Measurements from ENCODE around the gene LARP6.
"Not testable (repeated sequence)": the region's sequence is repeated elsewhere in the genome, so short reads cannot be mapped to it uniquely, and the experiment has no call there.

LARP6 gene

GRCh38 chr15:70817266-70817665, 36.7 kb downstream of the LARP6 start:
- TF ChIP-seq CTCF (IDR thresholded peaks at IDR 0.05; ENCODE audit: insufficient read depth, low read depth, low read length, missing control alignments), result no peak
- no peak for DNase-seq (ENCODE audit: low read depth)
- no peak overlapping the region for H3K4me3 ChIP-seq (ENCODE audit: low read depth, low read length)

GRCh38 chr15:70815604-70816003, 38.4 kb downstream of the LARP6 start:
- TF ChIP-seq CTCF (IDR thresholded peaks at IDR 0.05; ENCODE audit: insufficient read depth, low read depth, low read length, missing control alignments), result no peak
- DNase-seq (ENCODE audit: low read depth), result no peak

GRCh38 chr15:70815011-70815410, 38.9 kb downstream of the LARP6 start:
- not testable (repeated sequence) for DNase-seq (ENCODE audit: low read depth); H3K4me3 ChIP-seq (ENCODE audit: low read depth, low read length)

More at GRCh38 chr15:70815604-70816003, 38.4 kb downstream of the LARP6 start:
- no peak overlapping the region for H3K4me3 ChIP-seq (ENCODE audit: low read depth, low read length)

- no peak for DNase-seq (ENCODE audit: low read depth)
Measured at GRCh38 chr15:70812827-70813364, 41.1 kb downstream of the LARP6 start.

GRCh38 chr15:70810916-70811578, 42.9 kb downstream of the LARP6 start:
- H3K4me3 ChIP-seq (ENCODE audit: low read depth, low read length), result no peak overlapping the region
- no peak for TF ChIP-seq CTCF (IDR thresholded peaks at IDR 0.05; ENCODE audit: insufficient read depth, low read depth, low read length, missing control alignments)
- DNase-seq (ENCODE audit: low read depth), result no peak

More at GRCh38 chr15:70812827-70813364, 41.1 kb downstream of the LARP6 start:
- no peak overlapping the region for H3K4me3 ChIP-seq (ENCODE audit: low read depth, low read length)
- TF ChIP-seq CTCF (IDR thresholded peaks at IDR 0.05; ENCODE audit: insufficient read depth, low read depth, low read length, missing control alignments), result no peak

GRCh38 chr15:70806992-70807712, 46.8 kb downstream of the LARP6 start:
- DNase-seq (ENCODE audit: low read depth), result no peak
- no peak overlapping the region for H3K4me3 ChIP-seq (ENCODE audit: low read depth, low read length)
- TF ChIP-seq CTCF (IDR thresholded peaks at IDR 0.05; ENCODE audit: insufficient read depth, low read depth, low read length, missing control alignments), result no peak

- H3K4me3 ChIP-seq (ENCODE audit: low read depth, low read length); DNase-seq (ENCODE audit: low read depth): not testable (repeated sequence)
Measured at GRCh38 chr15:70804388-70804787, 49.6 kb downstream of the LARP6 start.

Measured in GM12865 (cell line).